ENCODE measurements around the gene POLR2F.

DNA sequence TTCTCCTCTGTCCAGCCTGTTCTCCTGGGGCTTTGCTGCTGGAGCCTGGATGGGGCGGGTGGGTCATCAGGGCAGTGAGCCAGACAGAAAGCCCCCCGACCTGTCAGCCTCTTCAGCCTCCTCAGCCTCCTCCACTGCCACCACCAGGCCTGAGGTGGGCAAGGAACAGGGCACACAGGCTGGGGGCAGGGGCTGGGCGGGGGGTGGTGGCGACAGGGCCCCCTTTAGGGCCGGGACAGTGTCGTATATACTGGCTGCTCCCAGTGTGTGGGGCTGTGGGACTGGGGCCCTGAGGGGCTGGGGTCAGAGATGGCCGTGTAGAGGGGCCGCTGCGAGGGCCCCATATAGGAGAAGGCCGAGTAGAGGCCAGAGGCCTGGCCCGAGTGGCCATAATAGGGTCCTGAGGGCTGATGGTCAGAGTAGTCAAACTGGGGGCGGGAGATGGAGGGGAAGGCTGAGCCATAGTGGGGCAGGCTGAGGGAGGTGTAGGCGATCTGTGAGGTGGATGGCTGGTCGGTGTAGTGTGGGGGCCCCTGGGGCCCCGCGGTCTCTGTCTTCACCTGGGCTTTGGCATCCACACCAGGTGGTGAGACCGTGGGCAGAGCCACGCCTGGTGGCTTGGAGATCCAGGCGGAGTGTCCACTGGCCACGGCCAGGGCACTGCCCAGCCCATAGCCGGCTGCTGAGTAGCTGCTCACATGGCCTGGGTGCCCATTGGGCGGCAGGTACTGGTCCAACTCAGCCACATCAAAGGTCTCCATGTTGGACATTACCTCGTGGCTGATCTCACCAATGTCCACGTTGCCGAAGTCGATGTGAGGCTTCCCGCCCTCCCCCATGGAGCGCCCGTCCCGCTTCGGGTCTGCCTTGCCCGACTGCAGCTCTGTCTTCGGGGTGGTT lies 20.0 kb downstream of the POLR2F start:
- TF ChIP-seq, protein P1, sequence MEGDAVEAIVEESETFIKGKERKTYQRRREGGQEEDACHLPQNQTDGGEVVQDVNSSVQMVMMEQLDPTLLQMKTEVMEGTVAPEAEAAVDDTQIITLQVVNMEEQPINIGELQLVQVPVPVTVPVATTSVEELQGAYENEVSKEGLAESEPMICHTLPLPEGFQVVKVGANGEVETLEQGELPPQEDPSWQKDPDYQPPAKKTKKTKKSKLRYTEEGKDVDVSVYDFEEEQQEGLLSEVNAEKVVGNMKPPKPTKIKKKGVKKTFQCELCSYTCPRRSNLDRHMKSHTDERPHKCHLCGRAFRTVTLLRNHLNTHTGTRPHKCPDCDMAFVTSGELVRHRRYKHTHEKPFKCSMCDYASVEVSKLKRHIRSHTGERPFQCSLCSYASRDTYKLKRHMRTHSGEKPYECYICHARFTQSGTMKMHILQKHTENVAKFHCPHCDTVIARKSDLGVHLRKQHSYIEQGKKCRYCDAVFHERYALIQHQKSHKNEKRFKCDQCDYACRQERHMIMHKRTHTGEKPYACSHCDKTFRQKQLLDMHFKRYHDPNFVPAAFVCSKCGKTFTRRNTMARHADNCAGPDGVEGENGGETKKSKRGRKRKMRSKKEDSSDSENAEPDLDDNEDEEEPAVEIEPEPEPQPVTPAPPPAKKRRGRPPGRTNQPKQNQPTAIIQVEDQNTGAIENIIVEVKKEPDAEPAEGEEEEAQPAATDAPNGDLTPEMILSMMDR (IDR thresholded peaks at IDR 0.05; ENCODE audit: low read depth, low read length, poor library complexity, severe bottlenecking): no peak
- TF ChIP-seq EZH2phosphoT487 (IDR thresholded peaks at IDR 0.05; ENCODE audit: borderline replicate concordance, low read length): no peak

All from DOHH2 (cell line).